CD4-positive, alpha-beta T cell treated with Interferon alpha-2 for 1 hour (primary cell): ENCODE measurements around the gene OCEL1.

Experiments used
- DNase-seq, 2 donors: peaks; one replicate each; pipeline ENCODE4 v3.0.0-alpha.2; 2020 to 2022

Gene OCEL1

GRCh38 chr19:17210296-17210695, 15.7 kb upstream of the OCEL1 start:
- DNase-seq, result no peak

- no peak for DNase-seq
Measured at GRCh38 chr19:17211547-17212446, 14.2 kb upstream of the OCEL1 start.

GRCh38 chr19:17213334-17213733, 12.7 kb upstream of the OCEL1 start:
- DNase-seq, result no peak

GRCh38 chr19:17214508-17215126, 11.4 kb upstream of the OCEL1 start:
- no peak for DNase-seq

- peak; percentile 88 to 91 for DNase-seq
Measured at GRCh38 chr19:17215127-17215971, 10.7 kb upstream of the OCEL1 start, which contains the start of gene USE1. TSS of gene USE1 (plus strand) at chr19:17215357. CDS start at chr19:17215406, 49 bp downstream.

- DNase-seq, result no peak
Measured at GRCh38 chr19:17216058-17216670, 9.9 kb upstream of the OCEL1 start.

- no peak for DNase-seq
Measured at GRCh38 chr19:17219286-17219685, 6.7 kb upstream of the OCEL1 start.

GRCh38 chr19:17220207-17220758, 5.7 kb upstream of the OCEL1 start:
- DNase-seq, result no peak

- DNase-seq, result no peak
Measured at GRCh38 chr19:17225053-17225452, 973 bp upstream of the OCEL1 start.

- no peak for DNase-seq
Measured at GRCh38 chr19:17227798-17228367, 1.9 kb downstream of the OCEL1 start.

GRCh38 chr19:17229890-17230289, 3.9 kb downstream of the OCEL1 start:
- no peak for DNase-seq

GRCh38 chr19:17232258-17232657, 6.2 kb downstream of the OCEL1 start:
- DNase-seq, result no peak

- peak; percentile 52 to 70 for DNase-seq
Measured at GRCh38 chr19:17234911-17235299, 8.9 kb downstream of the OCEL1 start.

- DNase-seq, result peak; percentile 76 to 81
Measured at GRCh38 chr19:17235300-17235970, 9.4 kb downstream of the OCEL1 start.

GRCh38 chr19:17235971-17236777, 10.1 kb downstream of the OCEL1 start:
- no peak for DNase-seq

- no peak for DNase-seq
Measured at GRCh38 chr19:17236811-17237543, 11.0 kb downstream of the OCEL1 start.

- DNase-seq, result no peak
Measured at GRCh38 chr19:17237747-17238706, 12.0 kb downstream of the OCEL1 start.

- DNase-seq, result no peak
Measured at GRCh38 chr19:17240062-17240752, 14.2 kb downstream of the OCEL1 start.
